ENCODE results near the gene EPC2.

- TF ChIP-seq CTCF (IDR thresholded peaks at IDR 0.05) (no peak), EZH2 (IDR thresholded peaks at IDR 0.05; ENCODE audit: borderline replicate concordance, insufficient read depth, low read depth, low read length, poor library complexity, severe bottlenecking) (no peak)
Measured at GRCh38 chr2:148819019-148819585, 174.6 kb downstream of the EPC2 start.
